Thyroid gland (tissue), 4 donors: Measurements from ENCODE around the gene PTRHD1.

Source experiments
- POLR2A ChIP-seq, 2 donors: fragments of 450-650 bp; IDR thresholded peaks; one replicate each; pipeline ENCODE4 v1.6.1; 2017; ENCODE audit warnings: antibody characterized with exemption in 2 of 2, mild to moderate bottlenecking in 2 of 2, moderate library complexity in 1 of 2
- TF ChIP-seq, protein P1 (sequence below), 6 experiments: fragments of 200-600 bp in 3 of 6; fragments of 450-650 bp in 3 of 6; sonication (generic) in 3 of 6; IDR thresholded peaks; one replicate each; pipeline ENCODE4 v1.5.1; 2016 to 2019; ENCODE audit warnings: antibody characterized with exemption in 6 of 6, mild to moderate bottlenecking in 2 of 6, inconsistent platforms in 1 of 6, moderate library complexity in 1 of 6

DNA sequence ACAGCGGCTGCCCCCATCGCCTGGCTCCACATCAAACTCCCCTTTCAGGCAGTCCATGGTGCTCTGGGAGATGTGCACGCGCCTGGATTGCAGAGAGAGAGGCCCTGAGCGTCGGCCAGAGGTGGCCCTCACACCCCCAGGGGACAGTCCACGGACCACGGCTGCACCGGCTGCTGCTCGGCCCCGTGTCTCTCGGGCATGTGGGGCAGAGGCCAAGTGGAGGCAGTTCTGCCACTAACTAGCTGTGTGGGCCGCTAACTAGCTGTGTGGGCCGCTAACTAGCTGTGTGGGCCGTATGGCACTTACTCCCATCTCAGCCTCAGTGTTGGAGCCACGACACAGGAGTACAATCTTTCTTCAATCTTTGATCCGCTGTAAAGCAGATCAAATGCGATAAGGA is 45.4 kb upstream of the PTRHD1 start:
- TF ChIP-seq, protein P1, sequence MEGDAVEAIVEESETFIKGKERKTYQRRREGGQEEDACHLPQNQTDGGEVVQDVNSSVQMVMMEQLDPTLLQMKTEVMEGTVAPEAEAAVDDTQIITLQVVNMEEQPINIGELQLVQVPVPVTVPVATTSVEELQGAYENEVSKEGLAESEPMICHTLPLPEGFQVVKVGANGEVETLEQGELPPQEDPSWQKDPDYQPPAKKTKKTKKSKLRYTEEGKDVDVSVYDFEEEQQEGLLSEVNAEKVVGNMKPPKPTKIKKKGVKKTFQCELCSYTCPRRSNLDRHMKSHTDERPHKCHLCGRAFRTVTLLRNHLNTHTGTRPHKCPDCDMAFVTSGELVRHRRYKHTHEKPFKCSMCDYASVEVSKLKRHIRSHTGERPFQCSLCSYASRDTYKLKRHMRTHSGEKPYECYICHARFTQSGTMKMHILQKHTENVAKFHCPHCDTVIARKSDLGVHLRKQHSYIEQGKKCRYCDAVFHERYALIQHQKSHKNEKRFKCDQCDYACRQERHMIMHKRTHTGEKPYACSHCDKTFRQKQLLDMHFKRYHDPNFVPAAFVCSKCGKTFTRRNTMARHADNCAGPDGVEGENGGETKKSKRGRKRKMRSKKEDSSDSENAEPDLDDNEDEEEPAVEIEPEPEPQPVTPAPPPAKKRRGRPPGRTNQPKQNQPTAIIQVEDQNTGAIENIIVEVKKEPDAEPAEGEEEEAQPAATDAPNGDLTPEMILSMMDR (IDR thresholded peaks at IDR 0.05) = no peak
- TF ChIP-seq POLR2A (IDR thresholded peaks at IDR 0.05) = no peak
